Endothelial cell (in vitro differentiated cells): Measurements from ENCODE around the gene HSPA6. TPM values are rescaled to one million over a fixed set of nuclear protein-coding genes. Genes with fewer than 3 reads are reported as not detected.
"Not testable (repeated sequence)": the region's sequence is repeated elsewhere in the genome, so short reads cannot be mapped to it uniquely, and the experiment has no call there.

ENCODE experiments used
- DNase-seq: peaks from one replicate; pipeline ENCODE4 v3.0.0; 2021; ENCODE audit warnings: low spot score
- H3K27ac Mint-ChIP-seq: one replicate; pipeline ENCODE4 v1.8.0; 2021; ENCODE audit warnings: mixed read lengths, inconsistent platforms; ENCODE audit not compliant: unreplicated experiment
- H3K27me3 Mint-ChIP-seq: one replicate; pipeline ENCODE4 v1.8.0; 2021; ENCODE audit warnings: mild to moderate bottlenecking, moderate library complexity, mixed read lengths, inconsistent platforms; ENCODE audit not compliant: unreplicated experiment
- H3K36me3 Mint-ChIP-seq: one replicate; pipeline ENCODE4 v1.8.0; 2021; ENCODE audit warnings: mild to moderate bottlenecking, low read depth, mixed read lengths, inconsistent platforms; ENCODE audit not compliant: unreplicated experiment
- H3K4me1 Mint-ChIP-seq: one replicate; pipeline ENCODE4 v1.8.0; 2021; ENCODE audit warnings: mild to moderate bottlenecking, mixed read lengths, inconsistent platforms; ENCODE audit not compliant: unreplicated experiment
- H3K4me3 Mint-ChIP-seq: one replicate; pipeline ENCODE4 v1.8.0; 2021; ENCODE audit warnings: mild to moderate bottlenecking, mixed read lengths, inconsistent platforms; ENCODE audit not compliant: unreplicated experiment
- H3K9me3 Mint-ChIP-seq: one replicate; pipeline ENCODE4 v1.8.0; 2021; ENCODE audit warnings: mixed read lengths, inconsistent platforms; ENCODE audit not compliant: unreplicated experiment
- CTCF ChIP-seq: fragments of 200-600 bp; sonication (generic); IDR thresholded peaks from one replicate; pipeline ENCODE4 v1.5.0; 2021; ENCODE audit warnings: antibody characterized with exemption; ENCODE audit not compliant: unreplicated experiment
- total RNA-seq: library from RNA; stranded (reverse); fragmentation: NEBNext Ultra II Directional; extraction: Animal tissue kit (Norgen Biotek cat#: 25700); gene quantifications from one replicate; pipeline ENCODE4 v1.2.1, GENCODE V29; 2021; ENCODE audit not compliant: unreplicated experiment

Gene HSPA6
- total RNA-seq, 1 donor from 2014 or later = not detected

GRCh38 chr1:161505686-161506085 lies 18.7 kb upstream of the HSPA6 start:
- H3K4me1 Mint-ChIP-seq = peaks cover 23% of the 10 kb centered on the region
- DNase-seq = no peak
- no peak for TF ChIP-seq CTCF
- H3K4me3 Mint-ChIP-seq = no peak overlapping the region
- no peaks in the 10 kb centered on the region for H3K9me3 Mint-ChIP-seq
- no peaks in the 10 kb centered on the region for H3K36me3 Mint-ChIP-seq
- H3K27me3 Mint-ChIP-seq = no peaks in the 10 kb centered on the region
- H3K27ac Mint-ChIP-seq = no peak overlapping the region

- no peak overlapping the region for H3K4me3 Mint-ChIP-seq
Measured at GRCh38 chr1:161506336-161507223, 17.8 kb upstream of the HSPA6 start.

GRCh38 chr1:161510477-161510876 lies 13.9 kb upstream of the HSPA6 start:
- no peak for DNase-seq
- Mint-ChIP-seq H3K36me3 (no peaks in the 10 kb centered on the region), H3K9me3 (no peaks in the 10 kb centered on the region), H3K27me3 (peaks cover 5% of the 10 kb centered on the region), H3K27ac (no peak overlapping the region), H3K4me3 (no peak overlapping the region), H3K4me1 (peaks cover 40% of the 10 kb centered on the region)
- no peak for TF ChIP-seq CTCF

More at GRCh38 chr1:161506336-161507223, 17.8 kb upstream of the HSPA6 start:
- Mint-ChIP-seq H3K4me1 (peaks cover 24% of the 10 kb centered on the region), H3K36me3 (no peaks in the 10 kb centered on the region), H3K27ac (no peak overlapping the region), H3K9me3 (no peaks in the 10 kb centered on the region), H3K27me3 (peaks cover 3% of the 10 kb centered on the region)
- TF ChIP-seq CTCF = no peak
- DNase-seq = no peak

- Mint-ChIP-seq H3K36me3 (no peaks in the 10 kb centered on the region), H3K4me1 (peaks cover 35% of the 10 kb centered on the region), H3K9me3 (no peaks in the 10 kb centered on the region), H3K27ac (no peak overlapping the region), H3K4me3 (no peak overlapping the region), H3K27me3 (peaks cover 5% of the 10 kb centered on the region)
- no peak for DNase-seq
- TF ChIP-seq CTCF = no peak
Measured at GRCh38 chr1:161511018-161511755, 13.2 kb upstream of the HSPA6 start.

GRCh38 chr1:161511756-161512060 lies 12.6 kb upstream of the HSPA6 start:
- Mint-ChIP-seq H3K4me1 (peaks cover 30% of the 10 kb centered on the region), H3K4me3 (no peak overlapping the region), H3K27ac (no peak overlapping the region), H3K36me3 (no peaks in the 10 kb centered on the region), H3K9me3 (no peaks in the 10 kb centered on the region), H3K27me3 (peaks cover 5% of the 10 kb centered on the region)
- no peak for DNase-seq
- TF ChIP-seq CTCF = no peak

- H3K4me3 Mint-ChIP-seq = peak overlapping the region; percentile 47
Measured at GRCh38 chr1:161512636-161513447, 11.5 kb upstream of the HSPA6 start.

GRCh38 chr1:161513448-161513780 lies 10.9 kb upstream of the HSPA6 start:
- DNase-seq, H3K36me3 Mint-ChIP-seq, H3K27ac Mint-ChIP-seq, H3K9me3 Mint-ChIP-seq, H3K4me3 Mint-ChIP-seq, H3K27me3 Mint-ChIP-seq: not testable (repeated sequence)
- H3K4me1 Mint-ChIP-seq = peaks cover 26% of the 10 kb centered on the region

More at GRCh38 chr1:161512636-161513447, 11.5 kb upstream of the HSPA6 start:
- not testable (repeated sequence) for DNase-seq, H3K9me3 Mint-ChIP-seq, H3K27ac Mint-ChIP-seq, H3K36me3 Mint-ChIP-seq, H3K27me3 Mint-ChIP-seq
- H3K4me1 Mint-ChIP-seq = peaks cover 26% of the 10 kb centered on the region
